PFSK-1 (cell line): ENCODE measurements around the gene PSPN.

ENCODE experiments used
- FOXP2 ChIP-seq: optimal IDR thresholded peaks from 2 replicates; pipeline ENCODE3; 2011; ENCODE audit warnings: borderline replicate concordance, control low read depth, inconsistent platforms; ENCODE audit not compliant: insufficient read depth; ENCODE audit errors: extremely low read length, extremely low read depth
- POLR2AphosphoS5 ChIP-seq: IDR thresholded peaks from 2 replicates; pipeline ENCODE4 v1.6.1; 2012; ENCODE audit warnings: low read depth, mild to moderate bottlenecking, control low read depth, low read length, moderate library complexity
- REST ChIP-seq, 2 experiments: IDR thresholded peaks; 2 replicates each; pipeline versions ENCODE4 v1.6.1 to v1.8.0; 2011 to 2012; ENCODE audit warnings: low read depth in 2 of 2, low read length in 2 of 2, control low read depth in 1 of 2, inconsistent platforms in 1 of 2, mild to moderate bottlenecking in 1 of 2, moderate library complexity in 1 of 2; ENCODE audit not compliant: insufficient read depth in 1 of 2
- SIN3A ChIP-seq: IDR thresholded peaks from 2 replicates; pipeline ENCODE4 v1.6.1; 2012; ENCODE audit warnings: mild to moderate bottlenecking, low read length, moderate library complexity, borderline replicate concordance; ENCODE audit not compliant: insufficient read depth
- TAF1 ChIP-seq: IDR thresholded peaks from 2 replicates; pipeline ENCODE4 v1.6.1; 2012; ENCODE audit warnings: low read length, control low read depth, borderline replicate concordance; ENCODE audit not compliant: insufficient read depth

PSPN gene

GRCh38 chr19:6421075-6422014 is 45.6 kb upstream of the PSPN start:
- TF ChIP-seq SIN3A (no peak), TAF1 (no peak), FOXP2 (no peak), POLR2AphosphoS5 (no peak), REST (IDR thresholded peaks at IDR 0.05; ENCODE audit: insufficient read depth in 1 of 2, low read depth in 2 of 2, low read length in 2 of 2) (no peak)

DNA sequence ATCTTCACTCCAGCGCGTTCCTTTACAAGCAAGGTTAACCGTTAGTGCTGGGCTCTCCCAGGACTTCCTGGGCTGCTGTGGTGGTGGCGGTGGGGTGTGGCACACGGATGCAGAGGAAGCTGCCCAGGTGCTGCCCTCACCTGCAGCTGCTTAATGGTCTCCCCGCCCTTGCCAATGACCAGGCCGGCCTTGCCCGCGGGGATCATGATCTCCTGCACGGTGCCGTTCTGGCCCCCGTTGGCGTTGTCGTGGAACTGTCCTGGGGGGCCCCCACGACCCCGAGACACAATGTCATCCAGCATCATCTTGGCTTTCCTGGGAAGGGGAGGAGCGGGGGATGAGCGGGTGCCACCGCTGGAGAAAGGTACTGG is 42.8 kb upstream of the PSPN start:
- no peak for TF ChIP-seq SIN3A
- no peak for TF ChIP-seq TAF1
- TF ChIP-seq FOXP2, result no peak
- TF ChIP-seq REST (IDR thresholded peaks at IDR 0.05; ENCODE audit: insufficient read depth in 1 of 2, low read depth in 2 of 2, low read length in 2 of 2), result no peak
- no peak for TF ChIP-seq POLR2AphosphoS5

DNA sequence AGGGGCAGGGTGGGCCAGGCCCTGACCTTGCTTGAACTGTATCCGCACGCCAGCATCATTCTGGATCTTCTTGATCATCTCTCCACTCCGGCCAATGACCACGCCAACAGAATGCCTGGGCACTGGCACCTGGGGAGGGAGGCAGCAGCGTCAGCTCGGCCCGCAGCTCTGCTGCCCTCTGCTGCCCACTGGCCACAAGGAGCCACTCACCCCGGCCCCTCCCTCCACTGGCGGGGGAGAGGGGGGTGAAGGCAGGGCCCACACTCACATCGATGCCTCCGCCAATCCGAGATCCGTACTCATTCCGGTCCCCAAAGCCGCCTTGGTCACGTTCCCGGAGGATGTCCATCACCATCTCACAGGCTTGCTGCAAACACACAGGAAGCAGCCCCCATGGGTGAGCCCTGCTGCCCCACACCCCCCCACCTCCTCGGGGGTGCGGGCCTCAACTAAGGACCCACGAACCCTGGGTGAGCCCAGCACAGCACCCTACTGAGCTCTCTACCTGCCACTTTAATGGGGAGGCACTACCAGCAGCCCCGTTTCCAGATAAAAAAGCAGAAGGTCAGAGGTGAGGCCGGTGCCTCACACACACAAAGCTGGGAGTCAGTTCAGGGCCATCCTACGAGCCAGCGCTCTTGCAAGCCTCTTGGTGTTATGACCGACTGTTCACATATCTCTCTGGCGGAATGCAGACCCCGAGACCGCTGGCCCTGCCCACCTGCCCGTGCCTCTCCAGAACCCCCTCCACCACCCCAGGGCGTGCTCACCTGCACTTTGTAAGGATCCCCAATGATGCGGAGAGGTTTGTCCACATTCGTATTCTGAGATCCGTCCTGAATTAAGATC is 42.2 kb upstream of the PSPN start:
- TF ChIP-seq REST (IDR thresholded peaks at IDR 0.05; ENCODE audit: insufficient read depth in 1 of 2, low read depth in 2 of 2, low read length in 2 of 2) (no peak), SIN3A (no peak), TAF1 (no peak), FOXP2 (no peak), POLR2AphosphoS5 (no peak)

- TF ChIP-seq FOXP2 (no peak), REST (IDR thresholded peaks at IDR 0.05; ENCODE audit: insufficient read depth in 1 of 2, low read depth in 2 of 2, low read length in 2 of 2) (no peak), POLR2AphosphoS5 (no peak), TAF1 (no peak), SIN3A (no peak)
These were observed 41.1 kb upstream of the PSPN start for GRCh38 chr19:6416658-6417405.
